NCI-H1417 (cell line): Measurements from ENCODE around the gene TMOD3.

Experiments
- DNase-seq, 3 experiments: peaks; one replicate each; lab custom pipeline; 2025; lab: John Stamatoyannopoulos, UW

Gene TMOD3

DNA sequence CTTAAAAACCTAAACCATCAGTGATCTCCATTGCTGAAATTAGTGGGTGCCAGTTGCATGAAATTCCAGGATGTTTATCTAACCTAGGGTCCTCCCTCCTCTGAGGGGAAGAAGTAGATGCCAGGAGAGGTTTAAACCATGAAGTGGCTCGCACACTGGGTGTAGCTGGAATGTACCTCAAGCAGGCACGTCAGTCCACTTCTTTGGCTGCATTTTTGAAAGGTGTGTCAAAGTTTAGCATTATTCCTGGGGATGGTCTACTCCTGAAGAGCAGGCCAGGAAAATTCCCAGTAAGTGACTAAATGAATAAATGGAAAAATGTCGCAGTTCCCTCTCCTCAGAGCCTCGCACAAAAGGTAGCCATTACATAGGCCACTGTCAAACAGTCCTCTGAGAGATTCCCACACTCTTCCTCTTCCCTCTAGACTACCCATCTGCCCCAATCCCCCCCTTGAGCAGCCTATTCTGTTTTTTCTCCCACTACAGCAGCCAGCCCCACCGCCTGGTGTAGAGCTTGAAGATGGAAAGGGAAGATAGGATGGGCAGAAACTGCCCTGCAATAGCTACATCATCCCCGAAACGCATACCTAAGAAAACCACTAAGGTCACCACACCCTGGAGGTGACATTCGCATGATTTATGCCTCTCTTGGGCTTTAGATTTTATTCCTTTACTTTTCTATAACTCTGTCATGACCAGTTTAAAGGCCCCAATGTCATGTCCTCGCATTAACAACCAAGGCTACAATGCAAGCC, 655 bp upstream of the TMOD3 start:
- no peak for DNase-seq

DNA sequence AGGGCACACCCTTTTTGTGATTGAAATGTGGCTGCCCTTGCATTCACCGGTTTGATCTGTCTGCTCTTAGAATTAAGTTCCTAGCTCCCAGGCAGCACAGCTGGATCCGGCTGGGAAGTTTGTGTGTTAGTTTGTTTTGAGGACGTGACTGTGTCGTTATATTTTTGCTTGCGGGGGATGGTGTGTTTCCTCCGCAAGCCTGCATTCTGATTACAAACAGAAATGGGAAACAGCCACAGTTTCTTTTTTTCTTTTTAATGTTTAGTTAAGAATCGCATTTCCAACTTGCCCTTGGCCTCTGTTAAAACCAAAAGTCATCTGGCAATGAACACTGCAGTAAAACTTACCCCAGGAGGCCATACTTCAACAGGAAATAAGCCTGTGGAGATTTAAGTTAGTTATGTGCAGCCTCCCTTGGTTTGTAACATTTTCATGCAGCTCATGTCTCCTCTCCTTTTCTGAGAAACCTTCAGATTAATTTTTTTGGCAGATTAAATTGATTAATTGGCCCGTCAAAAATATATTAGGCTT, 888 bp downstream of the TMOD3 start:
- no peak for DNase-seq

DNA sequence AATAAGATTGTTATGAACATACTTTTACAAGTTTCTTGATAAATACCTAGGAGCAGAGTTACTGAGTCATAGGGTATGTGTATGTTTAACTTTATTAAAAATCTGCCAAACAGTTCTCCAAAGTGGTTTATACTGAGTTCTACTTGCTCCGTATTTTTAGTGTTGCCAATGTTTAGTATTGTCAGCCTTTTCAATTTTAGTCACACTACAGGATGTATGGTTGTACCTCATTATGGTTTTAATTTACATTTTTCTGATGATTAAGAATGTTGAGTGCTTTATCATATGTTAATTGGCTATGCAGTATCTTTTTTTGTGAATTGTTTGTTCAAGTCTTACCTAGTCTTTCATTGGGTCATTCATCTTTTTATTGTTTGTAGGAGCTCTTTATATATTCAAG, 4.3 kb downstream of the TMOD3 start:
- no peak for DNase-seq

DNA sequence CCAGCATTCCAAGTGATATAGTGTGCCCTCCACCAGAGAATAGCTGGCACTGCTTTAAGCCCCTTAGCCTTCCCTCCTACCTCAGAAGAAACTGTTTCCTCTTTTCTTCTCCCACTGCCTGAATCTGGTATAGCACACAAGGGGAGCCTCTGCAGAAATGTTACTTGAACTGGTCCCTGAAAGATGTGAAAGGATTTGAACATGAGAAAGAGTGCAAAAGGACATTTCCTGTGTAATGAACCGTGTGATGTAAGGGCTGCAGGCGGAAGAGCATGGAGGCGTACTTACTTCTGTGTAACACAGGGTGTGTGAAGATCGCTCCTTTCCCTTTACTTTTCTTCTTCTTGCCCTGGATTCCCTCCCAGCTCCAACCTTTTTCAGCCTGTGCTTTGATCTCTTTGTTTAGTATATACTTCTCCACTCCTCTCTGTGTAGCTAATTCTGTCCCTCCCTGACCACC, 8.4 kb downstream of the TMOD3 start:
- DNase-seq, result peak in 1 of 3 experiments; percentile 14

DNA sequence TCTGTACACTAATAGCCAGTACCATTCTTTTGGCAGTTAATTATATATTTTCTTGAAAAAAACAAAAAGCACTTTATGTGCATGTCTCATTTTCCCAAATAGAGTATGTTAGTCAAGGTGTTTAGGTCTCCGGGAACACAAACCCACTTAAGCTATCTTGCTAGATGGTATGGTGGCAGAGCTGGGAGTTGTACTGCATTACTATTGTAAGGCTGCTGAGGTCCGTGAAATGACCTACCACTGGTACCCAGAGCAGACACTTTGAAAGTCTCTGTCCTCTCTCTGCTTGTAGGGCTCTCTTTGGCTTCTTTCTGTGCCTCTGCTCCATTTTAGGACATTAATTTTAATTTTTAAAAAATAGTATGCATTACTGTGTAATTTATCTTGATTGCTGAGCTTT, 8.8 kb downstream of the TMOD3 start:
- DNase-seq, result no peak

DNA sequence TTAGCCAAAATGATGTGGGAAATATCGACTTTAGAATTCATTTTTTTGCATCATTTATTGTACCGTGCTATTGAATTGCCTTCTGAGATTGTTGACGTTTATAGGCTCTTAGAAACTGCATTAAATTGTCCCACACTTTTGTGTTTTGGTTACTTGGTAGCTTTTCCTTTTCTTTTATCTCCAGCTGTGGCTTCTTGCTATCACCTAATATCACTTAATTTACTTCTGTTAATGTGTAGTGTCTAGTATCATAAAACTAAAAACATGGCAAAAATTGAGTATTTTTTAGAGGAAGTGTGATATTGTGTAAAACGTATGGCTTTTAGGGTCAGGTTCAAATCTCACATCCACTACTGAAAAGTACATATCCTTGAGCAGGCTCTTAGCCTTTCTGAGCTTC, 11.2 kb downstream of the TMOD3 start:
- DNase-seq, result no peak

DNA sequence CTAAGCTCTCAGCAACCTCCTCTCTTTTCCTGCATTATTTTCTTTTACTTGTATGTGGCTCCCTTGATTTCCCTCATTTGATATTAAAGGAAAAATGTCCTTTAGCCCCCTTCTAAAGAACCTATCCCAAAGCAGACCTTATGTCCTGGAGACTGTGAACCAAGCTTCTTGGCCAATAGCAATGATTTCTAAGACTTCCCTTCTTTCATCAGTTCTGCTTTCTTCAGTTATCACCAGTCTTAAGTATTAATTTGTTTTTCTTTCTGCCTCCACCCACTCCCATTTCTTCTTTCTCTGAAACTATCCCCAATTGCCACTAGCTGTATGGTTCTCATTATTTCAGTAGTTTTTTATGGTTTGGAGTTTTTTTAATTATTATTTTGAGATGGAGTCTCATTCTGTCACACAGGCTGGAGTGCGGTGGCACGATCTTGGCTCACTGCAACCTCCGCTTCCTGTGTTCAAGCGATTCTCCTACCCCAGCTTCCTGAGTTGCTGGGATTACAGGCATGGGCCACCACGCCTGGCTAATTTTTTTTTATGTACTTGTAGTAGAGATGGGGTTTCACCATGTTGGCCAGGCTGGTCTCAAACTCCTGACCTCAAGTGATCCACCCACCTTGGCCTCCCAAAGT, 12.1 kb downstream of the TMOD3 start:
- no peak for DNase-seq

DNA sequence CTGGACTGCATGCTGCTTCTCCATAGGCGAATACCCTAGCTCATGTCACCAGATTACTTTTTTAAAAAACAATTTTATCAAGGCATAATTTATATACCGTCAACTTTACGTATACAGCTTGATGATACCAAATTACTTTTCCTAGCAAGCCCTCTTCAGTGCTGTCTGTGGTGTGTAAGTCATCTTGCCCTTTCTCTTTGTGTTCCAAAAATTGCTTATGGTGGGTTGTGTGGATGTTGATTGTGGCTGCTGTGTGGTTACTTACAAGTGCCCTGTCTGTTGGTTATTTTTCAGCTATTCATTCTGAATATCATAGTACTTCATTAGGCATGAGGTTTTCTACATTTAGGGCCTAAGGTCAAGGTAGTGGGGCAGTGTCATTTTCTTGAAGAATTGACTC, 12.8 kb downstream of the TMOD3 start:
- DNase-seq, result no peak

DNA sequence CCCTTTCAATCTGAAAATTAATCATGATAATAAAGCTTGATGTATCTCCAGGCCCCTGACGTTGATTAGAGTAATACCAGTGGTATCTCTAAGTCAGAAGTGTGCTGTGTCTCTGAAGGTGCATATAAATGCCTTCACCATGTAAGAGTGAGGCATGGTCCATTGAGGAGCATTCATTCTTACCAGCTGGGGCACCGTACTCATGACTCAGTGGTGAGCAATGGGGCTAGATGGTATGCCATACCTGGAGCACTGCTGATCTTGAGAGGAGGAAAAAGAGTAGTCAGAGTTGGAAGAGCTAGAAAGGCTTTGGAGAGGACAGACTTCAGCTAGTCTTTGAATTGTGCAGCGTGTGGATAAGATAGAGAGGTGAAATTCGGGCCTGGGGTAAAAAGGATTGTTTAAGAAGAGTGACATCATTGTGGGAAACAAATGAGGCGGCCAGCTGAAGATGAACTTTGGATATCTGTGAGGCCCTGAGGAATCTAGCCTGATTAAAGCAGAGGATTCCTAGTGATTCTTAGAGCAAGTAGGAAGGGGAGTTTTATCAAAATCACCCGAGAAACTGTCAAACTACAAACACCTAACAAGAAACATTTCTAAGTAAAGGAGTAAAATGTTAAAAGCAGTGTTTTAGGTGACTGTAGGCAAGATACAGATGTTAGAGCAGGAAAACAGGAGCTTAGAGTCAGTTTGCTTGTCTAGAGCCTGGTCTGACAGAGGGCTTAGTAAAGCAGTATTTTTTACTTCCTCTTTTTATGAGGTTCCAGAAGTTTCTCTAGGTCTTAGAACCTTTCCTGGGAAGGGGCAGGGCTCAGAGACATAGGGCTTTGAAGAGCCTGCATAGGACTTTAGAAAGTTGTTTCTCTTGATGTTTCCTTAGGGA, 13.6 kb downstream of the TMOD3 start:
- no peak for DNase-seq

DNA sequence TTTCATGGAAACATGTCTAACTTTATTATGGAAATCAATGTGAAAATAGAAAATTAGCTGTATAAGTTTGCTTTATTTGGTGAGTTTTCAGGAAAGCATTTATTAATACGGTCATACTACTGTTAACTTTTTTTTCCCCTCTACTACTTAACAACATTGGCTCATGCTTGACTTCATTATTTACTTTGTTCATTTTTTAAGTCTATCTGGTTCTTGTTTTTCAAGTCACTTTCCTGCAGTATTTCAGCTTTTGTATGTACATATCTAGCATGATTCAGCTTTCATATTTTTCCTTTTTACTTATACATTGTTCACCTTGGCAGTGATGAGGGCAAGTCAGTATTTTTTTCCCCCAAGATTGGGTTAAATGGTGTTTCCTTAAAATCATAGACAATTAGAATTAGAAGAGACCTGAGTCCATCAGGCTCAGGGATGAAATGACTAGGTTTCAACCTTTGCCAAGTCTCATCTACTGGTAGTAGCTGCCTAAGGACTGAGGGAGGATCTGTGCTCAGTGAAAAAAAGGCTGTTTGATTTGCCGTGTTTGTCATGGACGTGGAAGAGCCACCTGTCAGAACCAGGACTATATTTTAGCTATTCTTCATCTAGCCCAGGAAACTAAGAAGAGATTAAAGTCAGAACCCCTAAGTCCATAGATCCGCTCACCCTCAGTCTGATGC, 15.4 kb downstream of the TMOD3 start:
- DNase-seq, result peak in 1 of 3 experiments; percentile 1

DNA sequence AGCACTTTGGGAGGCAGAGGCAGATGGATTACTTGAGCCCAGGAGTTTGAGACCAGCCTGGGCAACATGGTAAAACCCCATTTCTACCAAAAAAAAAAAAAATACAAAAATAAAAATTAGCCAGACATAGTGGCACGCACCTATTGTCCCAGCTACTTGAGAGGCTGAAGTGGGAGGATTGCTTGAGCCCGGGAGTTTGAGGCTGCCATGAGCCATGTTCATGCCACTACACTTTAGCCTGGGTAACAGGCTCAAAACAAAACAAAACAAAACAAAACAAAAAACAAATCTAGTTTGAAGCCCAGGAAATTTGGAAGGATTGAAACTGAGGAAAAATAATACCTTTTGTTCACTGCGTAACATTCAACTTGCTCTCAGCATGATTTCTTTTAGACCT, 16.6 kb downstream of the TMOD3 start:
- no peak for DNase-seq

DNA sequence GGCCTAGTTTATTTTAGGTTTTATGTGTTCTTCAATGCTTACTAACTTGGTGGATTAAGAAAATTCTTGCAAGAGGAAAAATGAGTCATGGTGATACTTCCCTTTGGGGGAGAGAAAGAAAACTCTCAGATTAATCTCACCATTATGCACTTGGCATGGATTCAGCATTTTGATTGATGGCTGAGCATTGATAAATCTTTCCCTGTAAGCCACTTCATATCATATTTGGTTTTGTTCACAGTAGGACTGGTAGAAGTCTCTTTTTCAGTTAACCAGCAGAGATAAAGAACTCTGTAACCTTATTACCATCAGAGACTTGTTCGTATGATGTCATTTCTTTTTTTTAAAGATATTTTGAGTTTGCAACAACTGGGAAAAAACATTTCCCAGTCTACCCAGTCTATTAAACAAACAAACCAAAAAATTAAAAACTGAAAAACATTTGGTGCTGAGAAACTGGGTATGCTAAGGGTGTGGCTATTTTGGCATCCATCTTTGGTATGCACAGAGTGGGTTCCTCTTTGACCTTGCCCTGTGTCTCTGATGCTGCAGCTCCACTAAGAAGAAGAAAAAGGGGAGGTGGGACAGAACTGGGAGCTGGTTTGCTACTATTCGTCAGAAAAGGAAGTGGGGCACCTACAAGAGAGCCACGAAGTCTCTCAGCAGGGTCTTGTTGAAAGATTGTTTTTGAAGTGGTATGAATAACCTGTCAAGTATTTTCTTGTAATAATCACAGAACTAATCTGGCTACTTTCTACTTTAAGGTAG, 17.2 kb downstream of the TMOD3 start:
- DNase-seq, result peak in 1 of 3 experiments; percentile 13

DNA sequence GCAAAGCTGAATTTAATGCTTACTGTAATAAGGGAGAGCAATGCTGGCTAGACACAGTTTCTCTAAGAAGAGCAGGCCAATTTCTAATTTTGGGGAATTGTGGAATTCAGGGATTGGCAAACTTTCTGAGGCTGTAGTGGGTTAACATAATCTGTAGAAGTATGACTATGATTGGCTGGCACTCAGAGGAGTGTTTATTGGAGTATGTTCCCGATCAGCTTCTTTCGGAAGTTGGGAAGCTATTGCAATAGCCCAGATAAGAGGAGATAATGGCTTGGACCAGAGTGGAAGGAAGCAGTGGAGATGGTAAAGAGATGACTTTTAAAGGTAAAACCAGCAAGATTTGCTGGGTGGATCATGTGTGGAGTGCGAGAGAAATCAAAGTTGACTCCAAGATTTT, 19.4 kb downstream of the TMOD3 start:
- no peak for DNase-seq

DNA sequence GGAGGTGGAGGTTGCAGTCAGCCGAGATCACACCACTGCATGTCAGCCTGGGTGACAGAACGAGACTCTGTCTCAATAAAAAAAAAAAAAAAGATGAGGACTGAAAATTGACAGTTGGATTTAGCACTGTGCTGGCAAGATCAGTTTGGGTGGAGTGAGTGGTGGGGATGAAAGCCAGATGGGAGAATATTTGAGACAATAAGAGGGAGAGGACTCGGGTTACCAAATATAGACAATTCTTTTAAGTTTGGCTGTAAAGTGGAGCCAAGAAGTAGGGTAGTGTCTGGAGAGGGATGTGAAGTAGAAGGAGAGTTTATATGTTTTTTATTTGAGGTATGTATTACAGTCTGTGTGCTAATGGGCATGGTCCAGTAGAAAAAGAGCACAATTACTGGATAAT, 20.4 kb downstream of the TMOD3 start:
- no peak for DNase-seq

DNA sequence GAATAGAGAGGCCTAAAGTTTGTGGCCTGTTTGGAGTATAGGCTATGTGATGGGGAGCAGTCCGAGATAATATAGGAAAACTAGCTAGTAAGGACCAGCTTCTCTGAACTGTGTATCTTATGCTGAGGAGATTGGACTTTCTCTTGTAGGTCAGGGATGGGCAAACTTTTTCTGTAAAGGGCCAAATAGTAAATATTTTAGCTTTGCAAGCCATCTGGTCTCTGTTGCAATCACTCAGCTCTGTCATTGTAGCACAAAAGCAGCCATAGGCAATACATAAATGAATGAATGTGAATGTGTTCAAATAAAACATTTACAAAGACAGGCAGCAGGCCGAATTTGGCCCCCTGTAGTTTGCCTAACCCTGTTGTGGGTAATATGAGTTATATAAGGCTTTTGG, 24.5 kb downstream of the TMOD3 start:
- DNase-seq, result peak in 1 of 3 experiments; percentile 1

DNA sequence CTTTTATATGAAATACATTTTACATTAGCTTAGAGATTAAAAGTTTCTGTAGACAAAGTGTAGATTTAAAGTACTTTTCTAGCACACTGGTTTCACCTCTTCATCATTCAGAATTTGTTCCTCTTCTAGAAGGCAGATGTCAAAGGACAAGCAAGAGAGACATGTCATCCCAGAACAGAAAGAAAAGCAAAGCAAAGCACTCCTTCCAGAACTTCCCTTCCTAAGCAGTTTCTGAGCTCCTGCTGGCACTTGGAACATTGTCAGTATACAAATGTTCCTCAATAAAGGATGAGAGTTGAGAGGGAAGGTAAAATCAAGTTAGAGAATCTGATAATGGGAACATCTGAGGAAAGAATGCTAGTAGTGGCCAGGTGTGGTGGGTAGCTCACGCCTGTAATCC, 26.2 kb downstream of the TMOD3 start:
- DNase-seq, result no peak

DNA sequence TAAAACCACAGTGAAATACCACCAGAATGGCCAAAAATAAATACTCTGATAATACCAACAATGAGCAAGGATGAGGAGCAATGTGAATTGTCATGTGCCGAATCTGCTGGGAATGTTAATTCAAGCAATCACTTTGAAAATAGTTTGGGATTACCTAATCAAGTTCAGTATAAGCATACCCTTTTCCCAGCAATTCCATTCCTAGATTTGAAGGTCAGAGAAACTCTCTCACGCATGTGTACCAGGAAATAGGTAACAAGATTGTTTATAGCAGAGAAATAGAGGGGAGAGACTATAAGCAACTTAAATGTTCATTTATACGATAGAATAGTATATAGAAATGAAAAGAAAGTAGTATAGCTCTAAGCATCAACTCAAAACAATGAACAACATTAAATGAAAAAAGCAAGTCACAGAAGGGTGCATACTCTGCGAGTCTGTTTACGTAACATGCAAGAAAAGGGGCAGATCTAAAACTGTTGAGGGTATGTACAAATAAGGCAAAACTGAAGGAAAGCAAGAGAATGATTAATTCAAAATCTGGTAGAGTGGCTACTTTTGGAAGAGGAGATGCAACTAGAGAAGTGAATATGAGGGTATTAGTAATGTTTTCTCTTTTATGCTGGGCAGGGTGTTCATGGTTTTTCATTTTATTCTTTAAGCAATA, 27.4 kb downstream of the TMOD3 start:
- no peak for DNase-seq

DNA sequence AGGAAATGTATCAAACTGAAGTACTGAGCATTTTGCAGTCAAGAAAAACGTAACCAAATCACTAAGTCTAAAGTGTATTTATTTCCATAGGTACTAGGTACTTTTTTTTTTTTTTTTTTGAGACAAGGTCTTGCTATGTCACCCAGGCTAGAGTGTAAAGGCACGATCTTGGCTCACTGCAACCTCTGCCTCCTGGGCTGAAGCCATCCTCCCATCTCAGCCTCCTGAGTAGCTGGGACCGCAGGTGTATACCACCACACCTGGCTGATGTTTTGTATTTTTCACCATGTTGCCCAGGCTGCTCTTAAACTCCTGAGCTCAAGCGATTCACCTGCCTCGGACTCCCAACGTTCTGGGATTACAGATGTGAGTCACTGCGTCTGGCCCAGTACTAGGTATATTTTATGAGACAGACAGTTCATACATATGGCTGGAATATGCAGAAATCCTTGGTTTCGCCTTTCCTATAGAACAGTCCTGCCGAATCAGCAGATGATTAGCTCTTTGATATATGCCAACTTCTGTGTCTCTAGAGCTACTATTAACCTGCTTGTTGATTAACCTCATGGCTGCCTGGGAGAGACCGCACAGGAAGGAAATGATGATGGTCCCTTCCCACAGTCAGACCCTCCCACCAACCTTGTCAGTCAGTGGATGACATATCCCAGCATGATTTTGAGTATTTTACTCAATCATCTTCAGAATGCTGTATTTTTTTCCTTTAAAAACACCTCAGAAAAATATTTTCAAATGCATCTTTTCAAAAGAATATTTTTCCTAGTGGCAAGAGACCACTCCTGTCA, 32.3 kb downstream of the TMOD3 start:
- DNase-seq, result no peak

DNA sequence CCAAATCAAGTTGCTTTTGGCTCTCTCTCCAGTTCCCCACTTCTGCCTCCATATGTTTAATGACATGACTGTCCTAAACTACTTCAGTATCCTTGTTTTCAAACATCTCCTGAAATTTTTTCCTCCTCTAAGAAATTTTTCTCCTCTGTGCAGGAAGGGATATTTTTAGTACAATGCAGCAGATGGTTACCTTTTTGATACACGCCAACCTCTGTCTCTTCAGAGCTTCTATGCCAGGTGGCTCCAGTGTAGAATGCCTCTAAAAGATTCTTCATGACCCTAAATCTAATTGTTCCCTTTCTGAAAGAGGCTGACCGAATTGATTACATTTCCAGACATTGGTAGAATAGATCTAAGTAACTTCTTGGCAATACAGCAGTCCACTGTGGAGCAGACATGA, 33.7 kb downstream of the TMOD3 start:
- DNase-seq, result no peak
